Measurements from ENCODE around the gene CORO2B.

- TF ChIP-seq CTCF (IDR thresholded peaks at IDR 0.05) (no peak), EZH2 (IDR thresholded peaks at IDR 0.05) (no peak), EZH2phosphoT487 (IDR thresholded peaks at IDR 0.05) (no peak)
These were observed 114.3 kb downstream of the CORO2B start for GRCh38 chr15:68693071-68693470.

Data from neural progenitor cell (in vitro differentiated cells).